Inflammatory macrophage treated with lipopolysaccharide for 4 hours (primary cell): Measurements from ENCODE around the gene DLGAP3.
"Not testable (repeated sequence)": the region's sequence is repeated elsewhere in the genome, so short reads cannot be mapped to it uniquely, and the experiment has no call there.

Experiments used
- DNase-seq: peaks from one replicate; pipeline ENCODE4 v3.0.0-alpha.2; 2020

The DLGAP3 gene

GRCh38 chr1:34929497-34929852 lies at the start of gene DLGAP3:
Gene DLGAP3, minus strand, starts transcription at chr1:34929650. Its CDS starts 24,267 bp downstream, at chr1:34905383.
- DNase-seq: no peak

DNA sequence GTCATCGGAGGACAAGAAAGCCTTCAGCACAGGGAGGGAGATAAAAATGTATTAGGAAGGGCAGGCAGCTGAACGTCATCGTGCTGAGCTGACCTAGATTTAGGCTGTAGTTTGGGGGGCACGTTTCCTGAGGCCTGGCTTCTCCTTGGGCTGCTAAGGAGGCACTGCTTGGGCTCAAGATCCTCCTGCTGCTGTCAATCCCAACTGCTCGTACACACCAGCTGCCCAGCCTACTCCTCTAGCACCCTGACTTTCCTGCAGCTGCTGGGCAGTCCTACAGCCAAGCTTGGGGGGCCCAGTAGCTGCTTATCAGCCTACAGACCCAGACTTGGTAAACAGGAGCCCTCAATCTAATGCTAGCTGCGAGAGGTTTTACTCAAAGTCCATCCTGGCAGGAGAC lies 49.5 kb upstream of the DLGAP3 start:
- DNase-seq: no peak

GRCh38 chr1:34977858-34978257 lies 48.4 kb upstream of the DLGAP3 start:
- no peak for DNase-seq

DNA sequence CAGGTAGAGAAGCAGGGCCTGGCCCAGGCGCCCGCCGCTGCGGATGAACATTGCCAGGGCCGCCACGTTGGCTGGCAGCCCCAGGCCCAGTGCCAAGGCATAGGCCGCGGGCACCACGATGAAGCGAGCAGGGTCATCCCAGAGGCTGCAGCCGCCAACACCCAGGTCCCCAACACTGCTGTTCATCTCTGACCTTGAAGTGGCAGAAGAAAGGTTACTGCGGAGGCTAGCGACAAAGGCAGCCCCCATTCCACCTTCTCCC lies 47.7 kb upstream of the DLGAP3 start:
- DNase-seq: no peak

GRCh38 chr1:34976384-34977209 lies 47.1 kb upstream of the DLGAP3 start:
- no peak for DNase-seq

GRCh38 chr1:34975771-34976170 lies 46.3 kb upstream of the DLGAP3 start:
- peak; percentile 41 for DNase-seq

DNA sequence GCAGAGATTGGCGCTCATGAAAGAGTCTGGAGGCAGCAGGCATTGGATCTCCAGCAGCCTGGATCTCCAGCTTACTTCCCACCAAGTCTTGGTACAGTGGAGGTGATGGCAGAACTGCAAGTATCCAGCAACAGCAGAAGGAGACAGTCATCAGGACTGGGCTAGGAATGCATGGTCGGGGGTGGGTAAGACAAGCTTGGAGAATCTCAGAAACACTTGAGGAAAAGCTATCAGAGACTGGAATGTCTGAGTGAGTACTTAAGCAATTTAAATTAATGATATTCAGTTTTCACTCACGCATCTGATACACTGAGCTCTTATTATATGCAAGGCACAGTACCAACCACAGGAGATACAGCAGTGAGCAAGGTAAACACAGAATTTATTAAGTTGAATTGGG lies 45.9 kb upstream of the DLGAP3 start:
- no peak for DNase-seq

DNA sequence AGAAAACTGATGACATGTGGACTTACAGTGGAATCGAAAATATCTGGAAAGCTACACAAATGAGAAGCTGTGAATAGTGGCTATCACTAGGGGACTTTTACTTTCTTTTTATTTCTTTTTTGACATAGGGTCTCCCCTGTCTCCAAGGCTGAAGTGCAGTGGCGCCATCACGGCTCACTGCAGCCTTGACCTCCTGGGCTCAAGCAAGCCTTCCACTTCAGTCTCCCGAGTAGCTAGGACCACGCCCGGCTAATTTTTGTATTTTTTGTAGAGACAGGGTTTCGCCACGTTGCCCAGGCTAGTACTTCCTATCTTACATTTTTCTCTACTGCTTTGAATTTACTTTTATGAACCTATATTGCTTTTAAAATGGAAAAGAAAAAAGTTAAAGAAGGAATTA lies 45.2 kb upstream of the DLGAP3 start:
- DNase-seq: no peak

DNA sequence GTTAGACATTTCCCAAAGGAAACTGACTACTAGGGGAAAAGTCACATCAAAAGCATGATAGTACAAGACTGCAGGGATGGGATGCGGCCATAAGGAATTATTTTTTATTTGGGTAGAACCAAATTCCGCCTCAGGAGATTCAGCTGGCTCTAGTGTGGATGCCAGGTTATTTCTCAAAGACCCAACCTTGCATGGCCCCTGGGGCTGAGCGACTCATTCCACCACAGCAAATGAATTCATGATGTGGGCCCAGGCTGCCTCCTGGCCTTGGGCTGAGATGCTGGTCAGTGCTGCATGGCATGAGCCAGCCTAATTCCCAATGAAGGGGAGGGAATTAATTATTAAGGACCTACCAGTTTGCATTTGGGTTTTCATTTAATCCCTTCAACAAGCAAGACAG lies 43.9 kb upstream of the DLGAP3 start:
- no peak for DNase-seq

DNA sequence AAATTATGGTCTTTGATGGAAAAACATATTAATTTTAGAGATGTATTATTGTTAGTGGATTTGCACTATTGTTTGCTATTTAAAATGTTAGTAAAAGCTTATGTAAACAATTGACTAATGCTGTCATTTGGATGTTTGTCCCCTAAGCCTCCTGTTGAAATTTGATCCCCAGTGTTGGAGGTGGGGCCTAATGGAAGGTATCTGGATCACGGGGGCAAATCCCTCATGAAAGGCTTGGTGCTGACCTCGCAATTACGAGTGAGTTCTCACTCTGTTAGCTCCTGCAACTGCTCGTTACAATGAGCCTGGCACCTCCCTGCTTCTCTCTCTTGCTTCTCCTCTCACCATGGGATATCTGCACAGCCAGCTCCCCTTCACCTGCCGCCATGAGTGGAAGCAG lies 41.4 kb upstream of the DLGAP3 start:
- DNase-seq: no peak

DNA sequence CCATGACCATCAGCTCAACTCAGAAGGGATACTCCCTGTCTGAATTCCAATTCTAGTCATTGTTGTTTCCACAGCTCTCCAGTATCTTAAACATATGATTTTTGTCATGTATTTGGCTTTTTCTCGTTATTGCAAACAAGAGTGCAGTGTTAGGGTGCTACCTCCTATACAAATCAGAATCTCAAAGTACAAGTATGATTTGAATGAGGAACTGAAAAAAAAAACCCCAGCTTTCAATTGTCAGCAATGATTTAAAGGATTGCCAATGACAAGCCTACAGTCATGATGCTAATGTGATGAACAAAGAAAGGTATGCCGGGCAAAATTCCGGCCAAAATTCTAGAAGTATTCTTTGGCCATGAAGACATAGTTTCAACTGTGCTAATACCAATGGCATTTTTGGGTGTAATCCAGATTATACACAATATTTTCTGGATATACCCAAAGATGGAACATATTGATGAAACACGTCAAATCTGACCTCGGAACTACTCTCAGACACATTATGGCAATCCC lies 40.8 kb upstream of the DLGAP3 start:
- DNase-seq: no peak

DNA sequence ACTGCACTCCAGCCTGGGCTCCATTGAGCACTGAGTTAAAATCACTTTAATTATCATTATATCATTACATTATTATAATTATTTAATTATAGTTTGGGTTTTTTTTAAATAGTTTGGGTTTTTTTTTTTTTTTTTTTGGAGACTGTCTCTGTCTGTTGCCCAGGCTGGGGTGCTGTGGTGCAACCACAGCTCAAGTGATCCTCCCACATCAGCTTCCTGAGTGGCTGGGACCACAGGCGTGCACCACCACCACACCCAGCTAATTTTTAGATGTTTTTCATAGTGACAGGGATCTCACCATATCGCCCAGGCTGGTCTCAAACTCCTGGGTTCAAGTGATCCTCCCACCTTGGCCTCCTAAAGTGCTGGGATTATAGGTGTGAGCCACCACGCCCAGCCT lies 38.8 kb upstream of the DLGAP3 start:
- not testable (repeated sequence) for DNase-seq

GRCh38 chr1:34967672-34968071 lies 38.2 kb upstream of the DLGAP3 start:
- not testable (repeated sequence) for DNase-seq

DNA sequence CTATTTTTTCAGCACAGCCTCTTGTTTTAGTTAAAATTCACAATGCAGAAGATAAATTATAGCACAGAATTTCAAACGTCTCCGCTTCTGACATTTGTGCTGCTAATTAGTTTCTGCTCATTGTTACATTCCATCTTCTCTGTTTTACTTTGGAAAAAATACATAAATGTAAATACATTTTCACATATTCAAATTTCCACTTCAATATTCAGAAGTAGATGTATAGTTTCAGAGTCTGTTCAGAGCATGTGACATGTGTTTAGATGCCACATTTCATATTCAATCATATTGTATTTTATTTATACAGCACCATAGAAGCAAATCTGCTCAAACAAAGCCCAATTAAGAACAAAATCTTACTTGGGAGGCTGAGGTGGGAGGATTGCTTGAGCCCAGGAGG lies 36.1 kb upstream of the DLGAP3 start:
- no peak for DNase-seq

DNA sequence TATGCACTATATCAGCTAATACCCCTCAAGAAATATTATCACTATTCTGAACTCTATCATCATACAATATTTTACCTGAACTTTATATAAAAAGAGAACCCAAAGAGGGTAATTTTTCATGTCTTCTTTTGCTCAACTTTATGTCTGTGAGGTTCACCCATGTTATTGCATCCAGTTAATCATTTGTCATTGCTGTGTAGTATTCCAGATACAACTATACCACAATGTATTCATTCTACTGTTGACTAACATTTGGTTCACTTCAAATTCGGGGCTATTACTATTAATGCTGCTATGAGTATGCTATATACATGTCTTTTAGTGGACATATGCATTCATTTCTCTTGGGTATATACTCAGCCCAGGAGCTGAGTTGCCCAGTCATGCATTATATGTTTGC lies 21.0 kb upstream of the DLGAP3 start:
- no peak for DNase-seq

GRCh38 chr1:34948739-34949138 lies 19.3 kb upstream of the DLGAP3 start:
- DNase-seq: not testable (repeated sequence)

- DNase-seq: not testable (repeated sequence)
Measured at GRCh38 chr1:34947641-34948314, 18.3 kb upstream of the DLGAP3 start.

GRCh38 chr1:34946211-34946610 lies 16.8 kb upstream of the DLGAP3 start:
- DNase-seq: no peak

DNA sequence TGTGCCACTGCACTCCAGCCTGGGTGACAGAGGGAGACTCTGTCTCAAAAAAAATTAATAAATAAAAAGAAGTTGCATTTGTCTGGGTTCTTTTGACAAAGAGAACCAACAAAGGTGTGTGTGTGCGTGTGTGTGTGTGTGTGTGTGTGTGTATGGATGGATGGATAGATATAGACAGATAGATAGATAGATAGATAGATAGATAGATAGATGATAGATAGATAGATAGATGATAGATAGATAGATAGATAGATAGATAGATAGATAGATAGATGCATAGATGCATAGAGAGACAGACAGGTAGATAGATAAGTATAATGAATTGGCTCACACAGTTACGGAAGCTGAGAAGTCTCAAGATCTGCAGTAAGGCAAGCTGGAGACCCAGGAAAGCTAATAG lies 12.3 kb upstream of the DLGAP3 start:
- DNase-seq: not testable (repeated sequence)

DNA sequence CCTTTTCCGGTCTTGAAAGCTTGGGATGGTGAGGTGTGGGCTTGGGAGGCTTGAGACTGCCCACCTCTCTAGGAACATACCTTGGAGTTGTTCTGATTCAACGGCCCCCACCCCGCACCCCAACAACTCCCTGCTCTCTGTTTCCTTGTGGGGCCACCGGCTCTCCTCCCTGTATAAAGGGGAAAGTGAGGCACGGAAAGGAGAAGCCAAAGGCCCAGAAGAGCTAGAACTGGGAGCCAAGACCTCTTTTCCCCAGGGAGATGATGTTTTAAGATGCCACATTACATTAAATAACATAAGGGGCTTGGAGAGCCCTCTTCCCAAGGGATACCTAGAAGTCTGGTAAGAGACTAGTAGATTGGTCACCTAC lies 1.2 kb upstream of the DLGAP3 start:
- DNase-seq: no peak

DNA sequence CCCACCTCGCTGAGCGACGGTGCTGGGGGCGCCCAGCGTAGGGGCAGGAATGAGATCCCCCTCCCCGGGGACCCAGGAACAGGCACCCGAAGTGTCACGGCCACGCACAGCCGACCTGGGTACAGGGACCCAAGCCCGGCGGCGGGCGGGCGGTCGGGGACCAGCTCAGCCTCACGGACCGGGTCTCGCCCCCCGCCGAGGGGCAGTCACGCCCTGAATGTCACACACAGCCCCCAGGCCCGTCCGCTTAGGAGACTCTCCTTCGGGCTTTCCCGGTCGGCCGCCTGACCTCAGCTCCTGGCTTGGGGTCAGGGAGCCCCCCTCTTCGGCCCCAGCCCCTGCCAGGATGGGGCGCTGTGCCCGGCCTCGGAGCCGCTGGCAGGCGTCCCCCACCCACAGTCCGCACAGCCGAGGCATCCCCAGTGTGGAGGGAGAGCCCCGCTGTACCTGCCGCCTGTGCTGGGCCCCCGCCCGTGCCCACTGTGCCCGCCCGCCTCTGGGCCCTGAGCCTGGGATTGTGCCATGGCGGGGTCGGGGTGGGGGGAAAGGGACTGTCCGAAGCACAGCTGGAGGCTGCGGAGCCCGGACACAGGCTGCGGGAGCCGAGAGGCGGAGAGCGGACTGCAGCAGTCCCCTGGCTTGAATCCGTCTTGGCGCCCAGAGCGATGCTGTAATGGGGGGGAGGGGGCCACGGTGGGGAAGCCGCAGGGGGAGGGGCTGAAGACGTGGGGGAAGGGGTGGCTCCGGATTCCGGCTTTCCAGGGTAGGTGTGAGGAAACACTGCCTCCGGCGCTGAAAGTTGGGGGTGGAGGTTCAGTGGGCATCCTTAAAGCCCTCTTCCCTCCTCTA lies 627 bp upstream of the DLGAP3 start:
- DNase-seq: no peak

GRCh38 chr1:34928699-34929496 lies 552 bp downstream of the DLGAP3 start:
- DNase-seq: no peak
